OCI-LY1 (cell line): ENCODE data around the gene TRIM61.

Experiments
- EZH2 ChIP-seq: fragments of 200-600 bp; sonication (generic), shearing (Covaris generic); IDR thresholded peaks from 2 replicates; pipeline ENCODE4 v1.8.0; 2017; ENCODE audit warnings: borderline replicate concordance, mixed run types, mild to moderate bottlenecking, antibody characterized with exemption, low read length, moderate library complexity, mixed read lengths
- TF ChIP-seq, protein P1 (sequence below): fragments of 200-600 bp; sonication (generic), shearing (Covaris generic); IDR thresholded peaks from 2 replicates; pipeline ENCODE4 v1.5.1; 2017; ENCODE audit warnings: mild to moderate bottlenecking, antibody characterized with exemption, low read length, moderate library complexity, mixed read lengths

DNA sequence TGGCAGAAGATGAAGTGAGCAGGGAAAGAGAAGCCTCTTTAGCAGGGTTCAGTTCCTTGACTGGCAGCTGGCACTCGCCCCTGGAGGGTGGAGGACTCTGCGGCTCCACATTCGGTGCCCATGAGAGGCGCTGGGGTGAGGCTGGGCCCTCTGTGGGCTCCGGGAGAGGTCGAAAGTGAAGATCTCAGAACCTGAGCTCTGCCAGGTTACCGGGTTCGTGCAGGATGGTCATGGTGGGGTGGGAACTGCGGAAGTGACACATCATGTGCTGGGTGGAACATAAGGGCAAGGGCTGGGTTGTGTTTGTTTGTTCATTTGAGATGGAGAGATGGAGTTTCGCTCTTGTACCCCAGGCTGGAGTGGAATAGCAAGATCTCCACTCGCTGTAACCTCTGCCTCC, 44.2 kb downstream of the TRIM61 start:
- TF ChIP-seq, protein P1, sequence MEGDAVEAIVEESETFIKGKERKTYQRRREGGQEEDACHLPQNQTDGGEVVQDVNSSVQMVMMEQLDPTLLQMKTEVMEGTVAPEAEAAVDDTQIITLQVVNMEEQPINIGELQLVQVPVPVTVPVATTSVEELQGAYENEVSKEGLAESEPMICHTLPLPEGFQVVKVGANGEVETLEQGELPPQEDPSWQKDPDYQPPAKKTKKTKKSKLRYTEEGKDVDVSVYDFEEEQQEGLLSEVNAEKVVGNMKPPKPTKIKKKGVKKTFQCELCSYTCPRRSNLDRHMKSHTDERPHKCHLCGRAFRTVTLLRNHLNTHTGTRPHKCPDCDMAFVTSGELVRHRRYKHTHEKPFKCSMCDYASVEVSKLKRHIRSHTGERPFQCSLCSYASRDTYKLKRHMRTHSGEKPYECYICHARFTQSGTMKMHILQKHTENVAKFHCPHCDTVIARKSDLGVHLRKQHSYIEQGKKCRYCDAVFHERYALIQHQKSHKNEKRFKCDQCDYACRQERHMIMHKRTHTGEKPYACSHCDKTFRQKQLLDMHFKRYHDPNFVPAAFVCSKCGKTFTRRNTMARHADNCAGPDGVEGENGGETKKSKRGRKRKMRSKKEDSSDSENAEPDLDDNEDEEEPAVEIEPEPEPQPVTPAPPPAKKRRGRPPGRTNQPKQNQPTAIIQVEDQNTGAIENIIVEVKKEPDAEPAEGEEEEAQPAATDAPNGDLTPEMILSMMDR: no peak
- TF ChIP-seq EZH2: no peak
